HL-60 (cell line): ENCODE results near the gene TP53BP1.

ENCODE experiments used
- CTCF ChIP-seq: IDR thresholded peaks from one replicate; pipeline ENCODE4 v1.5.1; 2011; ENCODE audit warnings: low read length, control low read depth, inconsistent platforms; ENCODE audit not compliant: insufficient read depth
- GABPA ChIP-seq: IDR thresholded peaks from 2 replicates; pipeline ENCODE4 v1.6.1; 2012; ENCODE audit warnings: low read depth
- POLR2AphosphoS5 ChIP-seq: IDR thresholded peaks from 2 replicates; pipeline ENCODE4 v1.6.1; 2012; ENCODE audit warnings: low read depth
- REST ChIP-seq: IDR thresholded peaks from 2 replicates; pipeline ENCODE4 v1.6.1; 2012; ENCODE audit warnings: low read depth; ENCODE audit not compliant: insufficient replicate concordance

DNA sequence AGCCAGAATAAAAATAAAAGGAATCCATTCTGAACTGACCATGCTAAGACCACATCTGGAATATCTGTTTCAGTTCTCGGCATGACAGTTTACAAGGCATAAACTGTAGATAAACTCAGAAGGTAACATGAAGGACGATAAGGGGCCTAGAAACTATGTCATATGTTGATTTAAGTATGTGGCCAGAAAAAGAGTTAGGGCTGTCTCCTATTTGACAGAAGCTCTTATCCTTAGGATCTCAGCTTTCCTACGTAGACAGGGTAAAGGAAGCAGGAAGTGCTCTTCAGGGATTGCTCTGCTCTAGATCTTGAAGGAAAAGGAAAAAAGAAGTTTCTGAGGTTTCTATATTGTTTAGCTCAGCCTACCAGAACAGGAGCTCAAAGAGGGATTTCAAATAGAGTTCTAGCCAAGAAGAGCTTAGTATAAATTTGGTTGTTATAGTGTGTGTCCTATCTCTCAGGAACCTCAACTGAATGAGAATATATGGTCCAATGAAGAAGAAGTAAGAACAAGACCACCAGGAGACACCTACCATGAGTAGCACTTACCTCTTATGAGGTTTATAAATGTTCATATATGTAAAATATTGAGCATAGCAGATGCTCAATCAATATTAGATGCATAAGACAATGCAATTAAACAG is 59.2 kb downstream of the TP53BP1 start:
- TF ChIP-seq CTCF (no peak), POLR2AphosphoS5 (no peak), REST (no peak), GABPA (no peak)
